ENCODE data around the gene NACC2. TPM values are rescaled to one million over a fixed set of nuclear protein-coding genes. Genes with fewer than 3 reads are reported as not detected.
A peak's percentile ranks its signal among the peaks of the same experiment; 100 is the strongest.
"Not testable (repeated sequence)": the region's sequence is repeated elsewhere in the genome, so short reads cannot be mapped to it uniquely, and the experiment has no call there.

Gene NACC2
- total RNA-seq, 4 donors from 2014 or later: 22.9 to 37.6 (median 24.8) TPM

- TF ChIP-seq CTCF (IDR thresholded peaks at IDR 0.05): no peak
- DNase-seq (ENCODE audit: low spot score) (no peak), ATAC-seq (ENCODE audit: low FRiP score) (no peak)
These were observed 48.6 kb downstream of the NACC2 start for GRCh38 chr9:136046554-136046920.

- DNase-seq (ENCODE audit: low spot score): no peak
- peak; percentile 85 for ATAC-seq (ENCODE audit: low FRiP score)
- TF ChIP-seq CTCF (IDR thresholded peaks at IDR 0.05): no peak
These were observed 49.2 kb downstream of the NACC2 start for GRCh38 chr9:136045595-136046553.

- ATAC-seq (ENCODE audit: low FRiP score) (no peak), DNase-seq (ENCODE audit: low spot score) (no peak)
- TF ChIP-seq CTCF (IDR thresholded peaks at IDR 0.05): no peak
These were observed 50.0 kb downstream of the NACC2 start for GRCh38 chr9:136044971-136045594.

- no peak for ATAC-seq (ENCODE audit: low FRiP score)
- no peak for TF ChIP-seq CTCF (IDR thresholded peaks at IDR 0.05)
- no peak for DNase-seq (ENCODE audit: low spot score)
These were observed 50.7 kb downstream of the NACC2 start for GRCh38 chr9:136044207-136044970.

GRCh38 chr9:136043441-136043991, 51.6 kb downstream of the NACC2 start:
- no peak for TF ChIP-seq CTCF (IDR thresholded peaks at IDR 0.05)
- DNase-seq (ENCODE audit: low spot score): no peak
- no peak for ATAC-seq (ENCODE audit: low FRiP score)

GRCh38 chr9:136042541-136042940, 52.5 kb downstream of the NACC2 start:
- DNase-seq (ENCODE audit: low spot score): no peak
- no peak for TF ChIP-seq CTCF (IDR thresholded peaks at IDR 0.05)

GRCh38 chr9:136040848-136041247, 54.2 kb downstream of the NACC2 start:
- DNase-seq (ENCODE audit: low spot score); ATAC-seq (ENCODE audit: low FRiP score): not testable (repeated sequence)

More at GRCh38 chr9:136042541-136042940, 52.5 kb downstream of the NACC2 start:
- ATAC-seq (ENCODE audit: low FRiP score): no peak

All from omental fat pad (tissue), 4 donors.